HepG2 (cell line): ENCODE data around the gene PIAS1. TPM values are rescaled to one million over a fixed set of nuclear protein-coding genes. Genes with fewer than 3 reads are reported as not detected.

ENCODE experiments used
- DPF2 ChIP-seq: sonication (generic); formaldehyde crosslinking; IDR thresholded peaks from 2 replicates; pipeline ENCODE4 v1.4.0; 2020; ENCODE audit warnings: mild to moderate bottlenecking, low read depth, missing genetic modification reagents, borderline replicate concordance
- HOXA3 ChIP-seq: sonication (generic); formaldehyde crosslinking; IDR thresholded peaks from 2 replicates; pipeline ENCODE4 v1.5.0; 2020; ENCODE audit warnings: missing genetic modification reagents
- KDM3A ChIP-seq: IDR thresholded peaks from 2 replicates; pipeline ENCODE4 v1.6.1; 2018; ENCODE audit warnings: low read depth, missing compliant biosample characterization
- KLF12 ChIP-seq: sonication (generic); formaldehyde crosslinking; IDR thresholded peaks from 2 replicates; pipeline ENCODE4 v1.4.0; 2020; ENCODE audit warnings: missing genetic modification reagents, borderline replicate concordance
- MXI1 ChIP-seq: IDR thresholded peaks from 3 replicates; pipeline ENCODE4 v1.6.1; 2012; ENCODE audit warnings: low read depth, low read length, inconsistent platforms, borderline replicate concordance
- REXO4 ChIP-seq: sonication (generic); formaldehyde crosslinking; IDR thresholded peaks from 2 replicates; pipeline ENCODE4 v1.8.0; 2022; ENCODE audit warnings: missing genetic modification reagents, mild to moderate bottlenecking, borderline replicate concordance
- RFX5 ChIP-seq: IDR thresholded peaks from 2 replicates; pipeline ENCODE4 v1.6.1; 2011; ENCODE audit warnings: low read depth, low read length, improper control_type of control experiment
- SRF ChIP-seq: IDR thresholded peaks from 2 replicates; pipeline ENCODE4 v1.6.1; 2011; ENCODE audit warnings: mild to moderate bottlenecking, low read depth, low read length, moderate library complexity
- TCF7L2 ChIP-seq: IDR thresholded peaks from 2 replicates; pipeline ENCODE4 v1.6.1; 2011; ENCODE audit warnings: mild to moderate bottlenecking, low read depth, low read length, moderate library complexity
- XBP1 ChIP-seq: sonication (generic); formaldehyde crosslinking; IDR thresholded peaks from 2 replicates; pipeline ENCODE4 v1.5.0; 2020; ENCODE audit warnings: missing genetic modification reagents
- ZBTB7A ChIP-seq: sonication (generic); formaldehyde crosslinking; IDR thresholded peaks from 2 replicates; pipeline ENCODE4 v1.8.0; 2022; ENCODE audit warnings: mild to moderate bottlenecking, missing genetic modification reagents
- ZNF180 ChIP-seq: sonication (generic); formaldehyde crosslinking; IDR thresholded peaks from 2 replicates; pipeline ENCODE4 v1.4.0; 2020; ENCODE audit warnings: low read depth, missing genetic modification reagents, borderline replicate concordance
- ZNF430 ChIP-seq: sonication (generic); formaldehyde crosslinking; IDR thresholded peaks from 2 replicates; pipeline ENCODE4 v1.9.0; 2021; ENCODE audit warnings: mild to moderate bottlenecking, missing genetic modification reagents
- ZNF441 ChIP-seq: sonication (generic); formaldehyde crosslinking; IDR thresholded peaks from 2 replicates; pipeline ENCODE4 v1.7.0; 2021; ENCODE audit warnings: missing genetic modification reagents, borderline replicate concordance
- polyA plus RNA-seq, 8 experiments: library from polyadenylated mRNA; depleted of rRNA in 3 of 8; stranded (reverse) in 7 of 8; unstranded in 1 of 8; fragments of >200 nt; fragmentation: Illumina TruSeq in 4 of 8; extraction: Trizol in 4 of 8; gene quantifications; 2 replicates each; pipeline versions ENCODE4 v1.2.1 to v1.2.3, GENCODE V29; 2011 to 2016; ENCODE audit warnings: low read depth in 4 of 8, missing spikeins in 1 of 8, mixed read lengths in 1 of 8; ENCODE audit not compliant: insufficient read depth in 1 of 8
- total RNA-seq, 5 experiments: library from RNA; depleted of rRNA; stranded (reverse); fragments of >200 nt; fragmentation: Illumina TruSeq; extraction: Trizol; gene quantifications; 2 replicates each; pipeline ENCODE4 v1.2.3, GENCODE V29; 2016; ENCODE audit warnings: low read depth in 1 of 5
- TF ChIP-seq, protein P1 (sequence below): sonication (generic); formaldehyde crosslinking; IDR thresholded peaks from 2 replicates; pipeline ENCODE4 v1.5.0; 2020; ENCODE audit warnings: mild to moderate bottlenecking, missing genetic modification reagents, borderline replicate concordance
- TF ChIP-seq, protein P2 (sequence below): sonication (generic); formaldehyde crosslinking; IDR thresholded peaks from 2 replicates; pipeline ENCODE4 v1.4.0; 2020; ENCODE audit warnings: mild to moderate bottlenecking, missing genetic modification reagents
- TF ChIP-seq, protein P3 (sequence below): sonication (generic); formaldehyde crosslinking; IDR thresholded peaks from 2 replicates; pipeline ENCODE4 v1.5.0; 2020; ENCODE audit warnings: mild to moderate bottlenecking, low read depth, missing genetic modification reagents, borderline replicate concordance

Gene PIAS1
- total and polyA plus RNA-seq, 2 of the 13 experiments (the other 11 are each of a cell fraction or from before 2014, with no cell fraction given): 20.7 to 33.7 TPM

DNA sequence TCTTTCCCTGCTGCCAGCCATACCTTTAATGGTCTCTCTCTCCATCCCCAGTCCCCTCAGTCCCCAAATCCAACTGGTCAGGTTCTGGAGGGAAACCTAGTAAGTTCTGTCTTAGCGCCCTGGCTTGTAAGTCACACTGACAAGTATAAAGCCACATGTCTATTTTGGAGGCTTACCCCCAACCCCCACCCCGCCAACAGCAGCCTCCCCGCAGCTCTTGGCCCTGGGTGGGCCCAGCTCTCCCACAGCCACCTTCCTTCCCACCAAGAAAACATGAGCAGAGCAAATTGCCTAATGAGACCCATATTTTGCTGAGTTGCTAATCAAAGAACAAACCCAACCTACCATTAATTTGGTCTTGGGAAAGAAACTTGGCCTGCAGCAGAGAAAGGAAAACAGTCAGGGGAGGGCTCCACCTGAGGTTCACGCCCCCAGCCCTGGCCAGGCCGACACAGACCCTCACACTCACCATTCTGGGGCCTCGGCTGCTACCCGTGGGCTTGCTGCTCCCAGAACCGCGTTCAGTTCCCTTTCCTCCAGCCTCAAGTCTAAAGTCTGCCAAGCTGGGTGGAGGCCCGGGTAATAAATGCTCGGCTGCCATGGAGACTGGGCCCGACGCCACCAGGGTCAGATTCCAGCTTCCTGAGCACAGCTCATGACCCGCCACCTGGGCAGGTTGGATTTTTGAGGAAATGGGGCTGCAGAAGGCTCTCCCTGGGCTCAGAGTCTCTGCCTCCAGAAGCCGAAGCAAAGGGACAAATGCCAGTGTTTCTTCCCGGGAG, 150.9 kb downstream of the PIAS1 start, which contains the start of gene CALML4 (continued):
- TF ChIP-seq ZNF180 (CRISPR knock-in tag): no peak
- TF ChIP-seq ZNF430 (CRISPR knock-in tag): no peak
- no peak for TF ChIP-seq KDM3A (CRISPR knock-in tag)
- no peak for TF ChIP-seq KLF12
- peak; percentile 81; the same call in 2 of the 3 replicates for TF ChIP-seq MXI1
- TF ChIP-seq, protein P1, sequence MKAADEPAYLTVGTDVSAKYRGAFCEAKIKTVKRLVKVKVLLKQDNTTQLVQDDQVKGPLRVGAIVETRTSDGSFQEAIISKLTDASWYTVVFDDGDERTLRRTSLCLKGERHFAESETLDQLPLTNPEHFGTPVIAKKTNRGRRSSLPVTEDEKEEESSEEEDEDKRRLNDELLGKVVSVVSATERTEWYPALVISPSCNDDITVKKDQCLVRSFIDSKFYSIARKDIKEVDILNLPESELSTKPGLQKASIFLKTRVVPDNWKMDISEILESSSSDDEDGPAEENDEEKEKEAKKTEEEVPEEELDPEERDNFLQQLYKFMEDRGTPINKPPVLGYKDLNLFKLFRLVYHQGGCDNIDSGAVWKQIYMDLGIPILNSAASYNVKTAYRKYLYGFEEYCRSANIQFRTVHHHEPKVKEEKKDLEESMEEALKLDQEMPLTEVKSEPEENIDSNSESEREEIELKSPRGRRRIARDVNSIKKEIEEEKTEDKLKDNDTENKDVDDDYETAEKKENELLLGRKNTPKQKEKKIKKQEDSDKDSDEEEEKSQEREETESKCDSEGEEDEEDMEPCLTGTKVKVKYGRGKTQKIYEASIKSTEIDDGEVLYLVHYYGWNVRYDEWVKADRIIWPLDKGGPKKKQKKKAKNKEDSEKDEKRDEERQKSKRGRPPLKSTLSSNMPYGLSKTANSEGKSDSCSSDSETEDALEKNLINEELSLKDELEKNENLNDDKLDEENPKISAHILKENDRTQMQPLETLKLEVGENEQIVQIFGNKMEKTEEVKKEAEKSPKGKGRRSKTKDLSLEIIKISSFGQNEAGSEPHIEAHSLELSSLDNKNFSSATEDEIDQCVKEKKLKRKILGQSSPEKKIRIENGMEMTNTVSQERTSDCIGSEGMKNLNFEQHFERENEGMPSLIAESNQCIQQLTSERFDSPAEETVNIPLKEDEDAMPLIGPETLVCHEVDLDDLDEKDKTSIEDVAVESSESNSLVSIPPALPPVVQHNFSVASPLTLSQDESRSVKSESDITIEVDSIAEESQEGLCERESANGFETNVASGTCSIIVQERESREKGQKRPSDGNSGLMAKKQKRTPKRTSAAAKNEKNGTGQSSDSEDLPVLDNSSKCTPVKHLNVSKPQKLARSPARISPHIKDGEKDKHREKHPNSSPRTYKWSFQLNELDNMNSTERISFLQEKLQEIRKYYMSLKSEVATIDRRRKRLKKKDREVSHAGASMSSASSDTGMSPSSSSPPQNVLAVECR (CRISPR knock-in tag): peak; percentile 68; the same call in 1 of the 2 replicates
- no peak for TF ChIP-seq RFX5
- TF ChIP-seq DPF2 (CRISPR knock-in tag): peak; percentile 29; the same call in 1 of the 2 replicates
- no peak for TF ChIP-seq ZBTB7A (CRISPR knock-in tag)
- no peak for TF ChIP-seq REXO4 (CRISPR knock-in tag)
- no peak for TF ChIP-seq ZNF441 (CRISPR knock-in tag)
- peak; percentile 36; the same call in 1 of the 2 replicates for TF ChIP-seq HOXA3
- TF ChIP-seq, protein P2, sequence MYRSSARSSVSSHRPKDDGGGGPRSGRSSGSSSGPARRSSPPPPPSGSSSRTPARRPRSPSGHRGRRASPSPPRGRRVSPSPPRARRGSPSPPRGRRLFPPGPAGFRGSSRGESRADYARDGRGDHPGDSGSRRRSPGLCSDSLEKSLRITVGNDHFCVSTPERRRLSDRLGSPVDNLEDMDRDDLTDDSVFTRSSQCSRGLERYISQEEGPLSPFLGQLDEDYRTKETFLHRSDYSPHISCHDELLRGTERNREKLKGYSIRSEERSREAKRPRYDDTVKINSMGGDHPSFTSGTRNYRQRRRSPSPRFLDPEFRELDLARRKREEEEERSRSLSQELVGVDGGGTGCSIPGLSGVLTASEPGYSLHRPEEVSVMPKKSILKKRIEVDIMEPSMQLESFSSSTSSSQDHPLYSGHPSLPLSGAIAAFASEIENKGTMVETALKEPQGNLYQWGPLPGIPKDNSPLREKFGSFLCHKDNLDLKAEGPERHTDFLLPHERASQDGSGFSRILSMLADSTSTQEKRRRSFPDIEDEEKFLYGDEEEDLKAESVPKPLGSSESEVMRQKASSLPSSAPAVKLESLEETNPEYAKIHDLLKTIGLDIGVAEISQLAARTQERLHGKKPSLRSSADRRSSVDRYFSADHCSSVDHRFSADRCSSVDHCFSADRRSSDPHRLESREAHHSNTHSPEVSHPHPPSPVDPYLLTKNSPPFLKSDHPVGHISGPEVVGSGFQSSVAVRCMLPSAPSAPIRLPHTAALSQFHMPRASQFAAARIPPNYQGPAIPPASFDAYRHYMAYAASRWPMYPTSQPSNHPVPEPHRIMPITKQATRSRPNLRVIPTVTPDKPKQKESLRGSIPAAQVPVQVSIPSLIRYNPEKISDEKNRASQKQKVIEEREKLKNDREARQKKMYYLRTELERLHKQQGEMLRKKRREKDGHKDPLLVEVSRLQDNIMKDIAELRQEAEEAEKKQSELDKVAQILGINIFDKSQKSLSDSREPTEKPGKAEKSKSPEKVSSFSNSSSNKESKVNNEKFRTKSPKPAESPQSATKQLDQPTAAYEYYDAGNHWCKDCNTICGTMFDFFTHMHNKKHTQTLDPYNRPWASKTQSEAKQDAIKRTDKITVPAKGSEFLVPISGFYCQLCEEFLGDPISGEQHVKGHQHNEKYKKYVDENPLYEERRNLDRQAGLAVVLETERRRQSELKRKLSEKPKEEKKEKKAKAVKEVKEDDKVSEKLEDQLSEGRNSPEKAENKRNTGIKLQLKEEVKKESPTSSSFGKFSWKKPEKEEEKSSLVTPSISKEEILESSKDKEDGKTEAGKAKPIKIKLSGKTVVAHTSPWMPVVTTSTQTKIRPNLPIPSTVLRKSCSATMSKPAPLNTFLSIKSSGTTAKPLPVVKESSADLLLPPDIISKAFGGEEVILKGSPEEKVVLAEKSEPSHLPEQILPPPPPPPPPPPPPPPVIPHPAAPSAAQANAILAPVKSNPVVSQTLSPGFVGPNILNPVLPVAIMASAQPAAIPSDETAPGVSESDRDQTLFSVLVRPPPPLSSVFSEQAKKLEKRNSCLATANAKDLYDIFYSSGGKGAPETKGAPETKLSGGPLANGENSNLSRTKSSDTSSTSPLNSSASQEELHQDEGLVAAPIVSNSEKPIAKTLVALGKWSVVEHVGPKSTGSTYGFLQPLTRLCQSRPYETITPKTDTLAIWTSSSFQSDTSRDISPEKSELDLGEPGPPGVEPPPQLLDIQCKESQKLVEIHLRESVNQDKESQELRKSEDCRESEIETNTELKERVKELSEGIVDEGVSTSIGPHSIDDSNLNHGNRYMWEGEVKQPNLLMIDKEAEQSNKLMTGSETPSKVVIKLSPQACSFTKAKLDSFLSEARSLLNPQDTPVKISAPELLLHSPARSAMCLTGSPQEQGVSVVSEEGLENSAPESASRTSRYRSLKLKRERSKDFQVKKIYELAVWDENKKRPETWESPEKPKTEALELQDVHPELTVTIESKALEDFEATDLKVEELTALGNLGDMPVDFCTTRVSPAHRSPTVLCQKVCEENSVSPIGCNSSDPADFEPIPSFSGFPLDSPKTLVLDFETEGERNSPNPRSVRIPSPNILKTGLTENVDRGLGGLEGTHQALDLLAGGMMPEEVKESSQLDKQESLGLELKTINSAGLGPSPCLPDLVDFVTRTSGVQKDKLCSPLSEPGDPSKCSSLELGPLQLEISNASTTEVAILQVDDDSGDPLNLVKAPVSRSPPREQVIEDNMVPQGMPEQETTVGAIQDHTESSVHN (CRISPR knock-in tag): no peak
- no peak for TF ChIP-seq SRF
- TF ChIP-seq XBP1 (CRISPR knock-in tag): no peak
- TF ChIP-seq, protein P3, sequence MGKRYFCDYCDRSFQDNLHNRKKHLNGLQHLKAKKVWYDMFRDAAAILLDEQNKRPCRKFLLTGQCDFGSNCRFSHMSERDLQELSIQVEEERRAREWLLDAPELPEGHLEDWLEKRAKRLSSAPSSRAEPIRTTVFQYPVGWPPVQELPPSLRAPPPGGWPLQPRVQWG (CRISPR knock-in tag): no peak
- no peak for TF ChIP-seq TCF7L2
